Right renal pelvis (tissue), 4 donors: ENCODE measurements around the gene LRP1. TPM values are rescaled to one million over a fixed set of nuclear protein-coding genes. Genes with fewer than 3 reads are reported as not detected.

Source experiments
- DNase-seq, 4 donors: peaks; one replicate each; pipeline ENCODE4 v3.0.0-alpha.2; 2013; ENCODE audit warnings: low read depth in 4 of 4, low spot score in 3 of 4, missing footprints in 1 of 4
- polyA plus RNA-seq, 4 donors: library from polyadenylated mRNA; unstranded; fragments of 120-200 nt; gene quantifications; one replicate each; pipeline ENCODE4 v1.2.1, GENCODE V29; 2013; ENCODE audit not compliant: insufficient read length in 4 of 4

Gene LRP1
- polyA plus RNA-seq, 4 donors: 63.0 to 102 (median 70.6) TPM

- no peak for DNase-seq
These were observed 88.9 kb downstream of the LRP1 start for GRCh38 chr12:57216921-57217879.

GRCh38 chr12:57218030-57218853 is 90.0 kb downstream of the LRP1 start:
- no peak for DNase-seq

GRCh38 chr12:57219205-57219992 is 91.1 kb downstream of the LRP1 start:
- DNase-seq: no peak

- DNase-seq: no peak
These were observed 91.9 kb downstream of the LRP1 start for GRCh38 chr12:57219993-57220754.

GRCh38 chr12:57220770-57221168 is 92.5 kb downstream of the LRP1 start:
- DNase-seq: no peak

GRCh38 chr12:57221169-57221917 is 93.1 kb downstream of the LRP1 start:
- no peak for DNase-seq

GRCh38 chr12:57222286-57223190 is 94.3 kb downstream of the LRP1 start:
- no peak for DNase-seq

- no peak for DNase-seq
These were observed 95.2 kb downstream of the LRP1 start for GRCh38 chr12:57223191-57224165.

- no peak for DNase-seq
These were observed 96.1 kb downstream of the LRP1 start for GRCh38 chr12:57224278-57224972.

- DNase-seq: no peak
These were observed 96.8 kb downstream of the LRP1 start for GRCh38 chr12:57224973-57225679.

- DNase-seq: no peak
These were observed 97.5 kb downstream of the LRP1 start for GRCh38 chr12:57225680-57226210.

GRCh38 chr12:57226588-57227314 is 98.5 kb downstream of the LRP1 start:
- no peak for DNase-seq

GRCh38 chr12:57227315-57228115 is 99.2 kb downstream of the LRP1 start:
- DNase-seq: no peak

- DNase-seq: no peak
These were observed 100.9 kb downstream of the LRP1 start for GRCh38 chr12:57229046-57229633.
